D721Med (cell line): Measurements from ENCODE around the gene TBC1D16.

ENCODE experiments used
- DNase-seq: peaks from one replicate; pipeline ENCODE4 v3.0.0; 2011; ENCODE audit warnings: low spot score; ENCODE audit not compliant: insufficient read length
- FAIRE-seq: peaks from 2 replicates; lab custom pipeline; 2011; peaks lifted over from hg19 to GRCh38; lab: Jason Lieb, UNC
- TF ChIP-seq, protein P1 (sequence below): IDR thresholded peaks from 2 replicates; pipeline ENCODE4 v1.5.1; 2012; ENCODE audit warnings: mild to moderate bottlenecking, control low read depth; ENCODE audit not compliant: insufficient read depth; ENCODE audit errors: missing control alignments

TBC1D16 gene

DNA sequence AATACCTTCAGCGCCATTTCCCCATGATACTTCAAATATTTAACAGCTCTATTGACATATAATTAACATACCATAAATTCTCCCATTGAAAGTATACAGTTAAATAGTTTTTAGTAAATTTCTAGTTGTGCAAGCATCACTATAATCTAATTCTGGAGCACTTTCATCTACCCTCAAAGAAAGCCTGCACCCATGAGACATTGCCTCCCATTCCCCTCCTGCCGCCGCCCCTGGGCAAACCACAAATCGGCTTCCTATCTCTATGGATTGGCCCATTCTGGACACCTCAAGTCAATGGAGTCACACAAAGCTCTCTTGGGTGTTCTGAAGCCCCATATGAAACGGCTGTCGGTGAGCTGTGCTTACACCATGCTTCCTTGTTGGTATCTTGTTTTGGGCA is 119.2 kb downstream of the TBC1D16 start:
- DNase-seq, result no peak
- TF ChIP-seq, protein P1, sequence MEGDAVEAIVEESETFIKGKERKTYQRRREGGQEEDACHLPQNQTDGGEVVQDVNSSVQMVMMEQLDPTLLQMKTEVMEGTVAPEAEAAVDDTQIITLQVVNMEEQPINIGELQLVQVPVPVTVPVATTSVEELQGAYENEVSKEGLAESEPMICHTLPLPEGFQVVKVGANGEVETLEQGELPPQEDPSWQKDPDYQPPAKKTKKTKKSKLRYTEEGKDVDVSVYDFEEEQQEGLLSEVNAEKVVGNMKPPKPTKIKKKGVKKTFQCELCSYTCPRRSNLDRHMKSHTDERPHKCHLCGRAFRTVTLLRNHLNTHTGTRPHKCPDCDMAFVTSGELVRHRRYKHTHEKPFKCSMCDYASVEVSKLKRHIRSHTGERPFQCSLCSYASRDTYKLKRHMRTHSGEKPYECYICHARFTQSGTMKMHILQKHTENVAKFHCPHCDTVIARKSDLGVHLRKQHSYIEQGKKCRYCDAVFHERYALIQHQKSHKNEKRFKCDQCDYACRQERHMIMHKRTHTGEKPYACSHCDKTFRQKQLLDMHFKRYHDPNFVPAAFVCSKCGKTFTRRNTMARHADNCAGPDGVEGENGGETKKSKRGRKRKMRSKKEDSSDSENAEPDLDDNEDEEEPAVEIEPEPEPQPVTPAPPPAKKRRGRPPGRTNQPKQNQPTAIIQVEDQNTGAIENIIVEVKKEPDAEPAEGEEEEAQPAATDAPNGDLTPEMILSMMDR, result no peak
- FAIRE-seq, result no peak

DNA sequence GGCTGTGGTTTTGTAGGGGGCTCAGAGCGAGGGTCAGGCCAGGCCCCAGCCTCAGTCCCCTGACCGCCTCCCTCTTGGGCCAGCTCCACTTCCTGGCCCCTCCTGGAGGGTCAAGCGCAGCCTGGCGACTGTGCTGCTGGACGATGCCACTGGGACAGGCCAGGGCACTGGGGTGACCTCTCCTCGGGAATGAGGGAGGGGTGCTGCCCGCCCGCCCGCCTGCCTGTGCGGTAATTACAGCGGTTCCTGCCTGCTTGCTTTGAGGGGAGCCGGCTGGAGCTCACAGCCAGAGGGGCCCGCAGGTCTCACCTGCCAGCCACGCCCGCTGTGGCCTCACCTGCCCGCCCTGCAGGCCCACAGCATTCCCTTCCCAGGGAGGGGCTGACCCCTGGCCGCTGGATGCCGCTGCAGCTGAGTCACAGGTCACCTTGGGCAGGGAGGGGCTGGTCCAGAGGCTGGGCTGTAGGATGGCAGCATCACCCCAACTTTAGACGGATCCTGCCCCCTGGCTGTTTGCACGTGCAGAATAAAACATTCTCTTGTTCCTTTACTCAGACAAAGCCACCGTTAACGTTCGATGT is 119.7 kb downstream of the TBC1D16 start:
- TF ChIP-seq, protein P1, result peak; percentile 47
- FAIRE-seq (no peak), DNase-seq (no peak)

DNA sequence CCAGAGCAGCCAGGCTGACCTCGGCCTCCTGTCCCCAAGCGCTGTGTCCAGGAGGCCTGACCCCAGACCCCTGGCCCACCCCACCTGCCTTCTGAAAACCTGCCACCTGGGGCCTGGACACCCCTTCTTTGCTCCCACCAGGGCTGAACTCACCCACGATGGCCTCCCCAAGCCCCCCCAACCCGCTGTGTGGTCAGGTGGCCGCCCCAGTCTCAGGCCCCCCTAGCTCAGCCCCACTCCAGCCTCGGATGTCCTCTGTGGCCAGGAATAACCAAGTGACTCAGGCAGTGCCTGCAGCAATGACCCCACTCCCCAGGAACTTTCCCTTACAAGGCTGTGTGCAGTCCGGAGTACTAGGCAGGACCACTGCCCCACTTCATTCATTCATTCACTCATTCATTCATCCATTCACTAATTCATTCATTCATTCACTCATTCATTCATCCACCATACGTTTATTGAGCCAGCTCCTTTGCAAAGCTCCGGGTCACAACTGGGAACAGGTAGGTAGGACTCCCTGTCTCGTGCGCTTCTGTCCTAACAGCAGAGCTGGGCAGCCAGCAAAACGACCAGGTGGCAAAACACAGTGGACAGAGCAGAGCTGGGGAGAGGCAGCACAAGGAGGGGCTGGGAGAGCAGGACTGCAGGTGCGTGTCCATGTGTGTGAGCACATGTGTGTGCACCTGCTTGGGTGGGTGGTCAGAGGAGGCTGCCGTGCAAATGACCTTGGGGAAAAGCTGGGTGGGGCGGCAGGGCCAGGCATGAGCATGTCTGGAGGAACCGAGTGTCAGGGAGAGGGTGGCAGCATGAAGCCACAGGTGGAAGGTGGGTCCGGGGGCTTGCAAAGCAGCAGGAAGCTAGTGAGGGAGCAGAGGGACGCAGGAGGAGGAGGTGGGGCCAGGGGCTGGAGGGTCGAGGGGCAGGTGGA is 120.6 kb downstream of the TBC1D16 start:
- DNase-seq, result no peak

DNA sequence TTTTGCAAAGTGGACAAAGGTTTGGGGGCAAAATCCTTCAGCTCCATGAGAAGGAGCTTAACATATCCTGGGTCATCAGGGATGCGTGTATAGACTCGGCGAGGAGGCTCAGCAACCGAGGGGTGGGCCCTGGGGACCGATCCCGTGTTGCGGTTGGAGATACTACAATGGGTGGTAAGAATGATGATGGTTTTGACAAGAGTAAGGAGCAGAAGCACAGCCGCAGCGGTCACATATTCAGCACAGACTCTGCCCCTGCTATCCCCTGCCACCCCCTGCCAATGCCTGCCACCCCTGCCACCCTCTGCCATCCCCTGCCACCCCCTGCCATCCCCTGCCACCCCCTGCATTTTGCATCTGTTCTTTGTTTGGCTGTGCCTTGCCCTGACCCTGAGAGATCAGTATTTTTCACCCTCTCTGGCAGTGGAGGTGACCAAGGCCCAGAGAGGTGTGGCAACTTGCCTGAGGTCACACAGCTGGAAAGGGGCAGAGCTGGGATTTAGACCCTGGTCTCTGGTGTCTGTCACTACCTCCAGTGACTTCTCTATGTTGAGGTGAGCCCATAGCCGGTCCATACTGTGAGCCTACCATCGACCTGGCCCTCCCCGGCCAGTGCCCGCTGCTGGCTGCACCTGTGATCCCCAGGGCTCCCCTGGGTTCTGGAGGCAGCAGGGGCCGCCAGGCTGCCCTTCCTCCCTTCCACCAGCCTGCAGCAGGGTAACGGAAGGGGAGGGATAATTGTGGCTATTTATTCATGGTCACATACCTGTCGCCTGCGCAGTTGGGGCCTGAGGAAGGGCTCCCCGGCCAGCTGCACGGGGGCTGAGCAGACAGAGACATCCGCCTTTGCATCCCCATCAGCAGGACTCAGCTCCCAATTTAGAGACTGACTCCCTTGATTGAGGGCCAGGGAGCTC is 121.5 kb downstream of the TBC1D16 start:
- FAIRE-seq, result no peak
- TF ChIP-seq, protein P1, result no peak
- no peak for DNase-seq

More for the DNA sequence above, 120.6 kb downstream of the TBC1D16 start:
- no peak for FAIRE-seq
- TF ChIP-seq, protein P1, result no peak

DNA sequence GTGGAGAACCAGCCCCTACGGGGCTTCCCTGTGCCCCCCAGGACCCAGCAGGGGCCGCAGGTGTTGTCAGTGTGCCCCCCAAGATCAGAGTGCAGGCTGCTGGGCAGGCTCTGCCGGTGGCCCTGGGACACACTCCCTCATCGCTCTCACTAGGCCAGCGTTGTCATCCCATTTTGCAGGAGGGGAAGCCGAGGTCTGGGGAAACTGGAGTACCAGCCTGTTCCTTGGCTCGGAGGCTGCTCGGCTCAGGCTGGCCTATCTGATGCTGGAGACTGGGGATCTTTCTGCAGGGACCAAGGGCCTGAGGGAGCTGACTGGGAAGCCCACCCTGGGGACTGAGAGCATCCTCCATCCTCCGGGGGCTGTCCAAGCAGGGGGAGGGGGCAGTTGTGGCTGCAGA is 122.2 kb downstream of the TBC1D16 start:
- no peak for FAIRE-seq
- DNase-seq, result no peak
- TF ChIP-seq, protein P1, result no peak

DNA sequence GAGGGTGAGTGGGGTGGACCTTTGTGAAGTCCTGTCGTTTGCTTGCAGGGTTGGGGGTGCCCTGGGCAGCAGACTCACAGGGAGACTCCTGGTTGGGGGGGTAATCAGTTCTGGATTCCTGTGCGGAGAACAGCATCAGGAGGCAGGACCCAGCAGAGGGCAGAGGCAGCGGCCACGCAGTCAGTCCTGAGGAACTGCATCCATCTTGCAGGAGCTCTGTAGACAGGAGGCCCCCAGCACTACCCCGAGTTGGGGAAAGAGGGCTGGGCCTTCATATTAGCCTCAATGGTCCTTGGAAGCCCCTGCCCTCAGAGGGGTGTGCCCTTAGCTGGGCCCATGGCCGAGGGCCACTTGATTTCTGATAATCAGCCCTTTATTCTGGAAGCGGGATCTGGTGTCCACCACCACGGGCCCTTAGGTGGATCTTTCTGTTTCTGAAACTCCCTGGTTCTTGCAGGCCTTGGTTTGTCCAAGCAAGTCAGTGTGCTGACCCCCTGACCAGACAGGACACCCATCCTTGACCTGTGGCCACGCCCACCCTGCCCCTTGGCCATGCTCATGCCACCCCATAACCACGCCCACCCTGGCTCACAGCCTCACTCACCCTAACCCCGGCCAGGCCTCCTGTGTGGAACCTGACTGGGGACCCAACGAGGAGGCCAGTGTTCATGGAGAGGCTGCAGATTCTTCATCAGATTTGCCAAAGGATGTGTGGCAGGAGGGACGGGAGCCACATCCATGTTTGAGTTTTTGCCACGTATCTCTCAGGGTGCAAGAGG is 122.9 kb downstream of the TBC1D16 start:
- TF ChIP-seq, protein P1, result no peak
- no peak for DNase-seq
- no peak for FAIRE-seq
